ENCODE results near the gene TMEM151B. TPM values are rescaled to one million over a fixed set of nuclear protein-coding genes. Genes with fewer than 3 reads are reported as not detected.

Gene TMEM151B
- total RNA-seq, 1 donor from 2014 or later: not detected

DNA sequence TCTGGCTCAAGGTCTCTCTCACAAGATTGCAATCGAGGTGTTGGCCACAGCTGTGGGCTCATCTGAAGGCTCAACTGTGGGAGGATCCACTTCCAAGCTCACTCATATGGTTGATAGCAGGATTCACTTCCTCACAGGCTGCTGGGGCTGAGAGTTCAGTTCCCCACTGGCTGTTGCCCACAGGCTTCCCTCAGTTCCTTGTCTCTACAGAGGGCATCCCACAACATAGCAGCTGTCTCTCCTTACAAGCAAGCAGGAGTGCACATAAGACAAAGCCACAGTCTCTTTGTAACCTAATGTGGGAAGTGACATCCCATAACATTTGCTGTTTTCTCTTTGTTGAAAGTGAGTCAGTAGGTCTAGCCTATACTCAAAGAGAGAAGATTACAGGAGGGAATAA, 86.2 kb downstream of the TMEM151B start:
- no peak for ATAC-seq
- DNase-seq (ENCODE audit: low spot score): no peak

Other genes with a start within 250 kb of the TMEM151B start
- 35.3 TPM for gene MRPL14, start 143.0 kb upstream of the TMEM151B start, total RNA-seq
- 38.0 TPM for gene TMEM63B, start 142.9 kb upstream of the TMEM151B start, total RNA-seq
- 0.18 TPM for gene CAPN11, start 111.6 kb upstream of the TMEM151B start, total RNA-seq
- not detected for gene MYMX, start 53.5 kb upstream of the TMEM151B start, total RNA-seq
- 37.5 TPM for gene SLC29A1, start 46.9 kb upstream of the TMEM151B start, total RNA-seq
- gene HSP90AB1, start 23.3 kb upstream of the TMEM151B start, total RNA-seq: 187 TPM
- gene SLC35B2, start 12.9 kb upstream of the TMEM151B start, total RNA-seq: 18.4 TPM
- gene NFKBIE, start 4.9 kb upstream of the TMEM151B start, total RNA-seq: 2.8 TPM
- 7.7 TPM for gene AARS2, start 42.9 kb downstream of the TMEM151B start, total RNA-seq
- gene SPATS1, start 72.2 kb downstream of the TMEM151B start, total RNA-seq: not detected
- 10.2 TPM for gene CDC5L, start 117.3 kb downstream of the TMEM151B start, total RNA-seq